Measurements from ENCODE around the gene BTG2.

GRCh38 chr1:203267912-203268311 is 37.4 kb upstream of the BTG2 start:
- TF ChIP-seq POLR2A (IDR thresholded peaks at IDR 0.05; ENCODE audit: low read depth, low read length) = no peak
- TF ChIP-seq POLR2AphosphoS5 (IDR thresholded peaks at IDR 0.05; ENCODE audit: low read depth, low read length) = no peak
- no peak for TF ChIP-seq TAF1 (IDR thresholded peaks at IDR 0.05; ENCODE audit: low read depth, low read length)
- no peak for TF ChIP-seq POU2F2 (IDR thresholded peaks at IDR 0.05; ENCODE audit: low read depth, low read length)

Data from GM12891 (cell line).